Middle frontal gyrus (tissue), 1 donor: Measurements from ENCODE around the gene AMPD3.

Experiments
- DNase-seq: peaks from one replicate; pipeline ENCODE4 v3.0.0-alpha.2; 2015; ENCODE audit warnings: low spot score; ENCODE audit errors: extremely low spot score

The AMPD3 gene

DNA sequence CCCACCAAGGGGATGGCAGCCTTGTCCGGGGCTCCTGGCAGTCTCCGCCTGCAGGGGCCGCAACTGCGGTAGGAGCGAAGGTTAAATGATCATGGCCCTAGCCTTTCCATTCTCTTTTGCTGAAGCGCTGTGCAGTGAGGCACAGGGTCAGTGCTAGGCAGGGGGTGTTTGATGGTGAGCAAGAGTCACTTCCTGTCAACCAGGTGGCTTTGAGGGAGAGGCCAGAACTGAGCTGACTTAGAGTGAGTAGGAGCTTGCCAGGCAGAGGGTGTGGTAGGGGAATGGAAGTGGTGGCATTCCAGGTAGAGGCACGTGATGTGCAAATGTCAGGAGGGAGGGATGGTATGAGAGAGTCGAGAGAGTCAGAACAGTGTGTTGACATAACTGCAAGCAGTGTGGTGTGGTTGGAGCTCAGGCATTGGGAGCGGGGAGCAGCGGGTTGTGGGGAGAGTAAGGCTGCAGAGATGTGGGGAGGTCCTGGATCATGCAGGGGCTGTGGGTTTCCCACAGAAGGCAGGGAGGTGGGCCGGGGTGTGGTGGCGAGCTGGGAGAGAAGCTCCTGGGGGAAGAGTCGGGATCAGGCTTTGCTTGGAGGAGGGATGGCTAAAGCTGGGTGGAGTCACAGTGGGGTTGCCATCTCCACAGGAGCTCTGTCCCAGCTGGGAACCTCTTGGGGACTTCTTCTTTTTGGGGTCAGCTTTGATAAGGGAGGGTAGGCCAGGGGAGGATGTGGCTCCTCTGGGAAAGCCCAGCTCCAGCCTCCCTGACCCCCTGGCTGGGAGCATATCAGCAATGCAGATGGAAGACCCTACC lies 33.3 kb downstream of the AMPD3 start:
- no peak for DNase-seq

DNA sequence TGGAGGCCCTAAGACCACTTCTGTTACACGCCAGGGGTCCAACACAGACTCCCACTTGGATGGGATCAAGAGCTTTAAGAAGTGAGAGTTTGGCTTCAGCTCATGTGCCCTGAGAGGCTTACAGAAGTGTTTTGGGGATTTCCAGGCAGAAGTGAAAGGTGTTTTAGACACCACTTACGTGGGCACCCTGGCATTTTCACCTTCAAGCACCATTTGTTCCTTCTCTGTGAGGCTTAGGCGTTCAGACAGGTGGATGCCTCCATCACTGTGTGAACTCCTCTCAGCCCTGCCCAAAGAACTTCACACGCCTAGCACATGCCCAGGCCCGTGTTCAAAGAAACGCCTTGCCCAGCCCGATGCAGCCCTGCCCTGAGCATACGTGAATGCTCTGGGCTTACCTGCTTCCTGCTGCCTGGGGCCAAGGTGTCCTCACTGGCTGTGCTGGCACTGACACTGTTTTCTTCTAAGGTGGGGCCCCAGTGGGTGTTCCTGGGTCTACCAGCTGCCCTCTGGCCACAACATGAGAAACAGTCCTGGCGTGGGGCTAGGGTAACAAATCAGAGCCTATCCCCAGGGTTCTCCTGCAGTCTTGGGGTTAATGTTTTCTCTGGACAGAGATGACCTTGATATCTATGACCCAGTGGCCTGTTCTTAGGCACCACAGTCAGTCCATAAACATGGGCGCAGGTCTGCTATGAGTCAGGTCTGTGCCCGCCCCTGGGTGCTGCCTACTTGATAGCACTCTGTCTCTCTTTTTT lies 34.0 kb downstream of the AMPD3 start:
- DNase-seq, result no peak

DNA sequence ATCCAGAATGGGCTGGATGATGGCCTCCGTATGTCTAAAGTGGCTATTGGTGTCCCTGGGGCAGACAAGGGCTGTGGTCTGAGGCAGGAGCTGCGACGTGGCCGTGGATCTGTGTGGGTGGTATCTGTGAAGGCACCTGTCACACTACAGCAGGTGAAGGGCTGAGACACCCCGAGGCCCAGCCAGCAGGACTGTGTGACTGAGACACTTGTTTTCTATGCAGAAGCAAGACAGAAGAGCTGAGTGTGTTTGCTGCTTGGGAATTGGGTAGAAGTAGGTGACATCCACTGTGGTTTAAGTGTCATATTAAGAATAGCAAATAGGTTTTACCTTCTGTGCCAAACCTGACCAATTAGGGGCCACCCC lies 35.0 kb downstream of the AMPD3 start:
- no peak for DNase-seq

DNA sequence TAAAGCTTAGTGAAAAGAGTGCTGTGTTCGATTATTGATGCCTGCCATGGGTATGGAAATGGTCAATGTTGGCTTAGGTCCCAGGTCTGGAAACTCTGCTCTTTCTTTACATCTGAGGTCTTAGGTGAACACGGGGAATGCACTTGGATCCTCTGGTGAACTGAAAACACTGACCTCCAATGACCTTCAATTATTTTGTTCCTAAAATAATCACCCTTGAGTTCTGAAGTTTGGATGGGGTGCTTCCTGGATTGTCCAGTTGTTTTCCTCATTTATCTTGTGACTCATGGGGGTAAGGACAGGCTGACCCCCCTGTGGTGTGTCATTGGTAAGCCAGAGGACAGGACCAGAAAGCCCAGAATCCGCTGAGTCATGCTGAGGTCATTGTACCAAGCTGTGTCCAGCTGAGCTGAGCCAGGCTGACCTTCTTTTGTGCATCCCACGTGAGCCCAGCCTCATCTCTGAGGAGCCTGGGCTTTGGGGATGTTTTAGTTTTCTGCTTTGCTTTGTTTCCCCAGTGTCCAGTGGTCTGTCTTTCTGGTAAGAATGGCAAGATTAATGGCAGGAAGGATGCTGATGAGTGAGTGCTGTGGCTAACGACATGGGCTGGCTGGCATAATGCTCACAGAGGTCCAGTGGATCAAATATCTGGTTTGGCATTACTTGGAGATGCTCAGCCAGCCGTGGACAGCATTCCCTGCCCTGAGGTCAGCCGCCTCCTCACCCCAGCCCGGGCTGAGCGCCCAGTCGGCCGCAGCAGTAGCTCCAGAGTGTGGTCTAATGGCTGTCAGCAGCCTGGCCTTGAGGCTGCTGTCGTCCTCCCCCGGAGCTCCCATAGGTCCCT lies 35.6 kb downstream of the AMPD3 start:
- DNase-seq, result no peak

DNA sequence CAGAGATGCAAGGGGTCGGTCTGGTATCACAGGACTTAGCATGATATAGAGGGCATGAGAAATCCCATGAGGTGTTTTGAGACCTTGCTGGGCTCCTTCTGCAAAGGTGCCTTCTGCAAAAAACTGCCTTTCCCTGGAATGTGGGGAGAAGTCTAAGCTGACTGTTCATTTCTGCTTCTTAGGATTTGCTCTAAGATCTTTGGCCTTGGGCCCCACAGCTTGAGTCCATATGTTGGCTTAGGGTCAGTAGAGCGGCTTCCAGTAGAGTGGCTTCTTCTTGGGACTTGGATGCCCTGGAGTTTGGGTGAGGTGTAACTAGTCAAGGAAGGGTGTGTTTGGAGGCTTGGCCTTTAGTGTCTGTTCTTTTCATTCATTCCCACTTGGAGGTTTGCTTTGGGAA lies 37.0 kb downstream of the AMPD3 start:
- DNase-seq, result no peak

DNA sequence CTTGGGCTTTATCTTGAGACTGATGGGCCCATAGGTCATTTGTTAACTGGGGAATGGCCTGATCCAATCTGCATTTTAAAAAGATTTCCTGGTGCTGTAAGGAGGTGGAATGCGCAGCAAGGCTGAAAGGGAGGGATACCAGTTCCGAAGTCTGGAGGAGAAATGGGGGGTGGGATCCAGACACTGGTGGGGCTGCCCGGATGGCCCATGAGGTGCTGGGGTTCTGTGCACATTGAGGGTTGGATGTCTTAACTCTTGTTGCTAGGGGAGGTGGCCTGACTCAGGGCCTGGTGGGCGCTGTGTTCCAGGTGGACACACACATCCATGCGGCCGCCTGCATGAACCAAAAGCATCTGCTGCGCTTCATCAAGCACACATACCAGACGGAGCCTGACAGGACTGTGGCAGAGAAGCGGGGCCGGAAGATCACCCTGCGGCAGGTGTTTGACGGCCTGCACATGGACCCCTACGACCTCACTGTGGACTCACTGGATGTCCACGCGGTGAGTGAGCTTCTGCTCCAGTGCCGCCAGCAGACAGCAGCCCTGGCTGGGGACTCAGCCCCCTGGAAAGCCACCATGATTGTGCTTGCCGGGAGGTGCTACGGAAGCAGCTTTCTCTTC lies 38.1 kb downstream of the AMPD3 start:
- DNase-seq, result no peak

DNA sequence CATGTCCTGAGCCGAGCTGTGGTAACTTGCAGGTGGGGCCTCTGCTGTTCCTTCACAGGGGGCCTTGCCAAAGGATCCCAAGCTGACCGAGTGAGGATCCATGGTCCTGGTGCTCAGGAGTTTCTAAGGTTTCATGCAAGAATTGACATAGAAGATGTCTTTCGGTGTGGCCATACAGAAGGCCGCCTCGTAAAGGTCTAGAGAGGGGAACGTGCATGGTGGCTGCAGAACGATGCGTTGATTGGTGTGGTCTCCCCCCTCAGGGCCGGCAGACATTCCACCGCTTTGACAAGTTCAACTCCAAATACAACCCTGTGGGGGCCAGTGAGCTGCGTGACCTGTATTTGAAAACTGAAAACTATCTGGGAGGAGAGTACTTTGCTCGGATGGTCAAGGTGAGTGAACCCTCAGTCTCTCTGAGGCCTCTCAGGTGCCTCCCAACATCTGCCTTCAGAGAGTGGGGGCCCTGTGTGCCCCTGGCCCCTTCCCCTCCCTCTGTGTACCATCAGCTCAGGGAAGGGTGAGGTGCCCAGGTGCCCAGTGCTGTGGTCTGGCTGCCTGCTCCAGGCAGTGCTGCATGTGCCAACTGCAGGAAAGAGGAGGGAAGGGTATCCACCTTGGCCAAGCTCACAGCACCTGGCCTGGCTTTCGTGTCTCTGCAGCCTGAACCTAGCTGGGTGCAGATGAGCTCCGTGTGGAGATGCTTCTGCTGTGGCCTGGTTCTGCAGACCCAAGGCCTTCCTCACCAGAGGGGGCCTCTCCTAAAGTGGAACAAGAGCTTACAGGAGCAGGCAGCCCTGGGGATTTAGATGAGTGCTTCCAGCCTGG lies 39.8 kb downstream of the AMPD3 start:
- DNase-seq, result no peak

DNA sequence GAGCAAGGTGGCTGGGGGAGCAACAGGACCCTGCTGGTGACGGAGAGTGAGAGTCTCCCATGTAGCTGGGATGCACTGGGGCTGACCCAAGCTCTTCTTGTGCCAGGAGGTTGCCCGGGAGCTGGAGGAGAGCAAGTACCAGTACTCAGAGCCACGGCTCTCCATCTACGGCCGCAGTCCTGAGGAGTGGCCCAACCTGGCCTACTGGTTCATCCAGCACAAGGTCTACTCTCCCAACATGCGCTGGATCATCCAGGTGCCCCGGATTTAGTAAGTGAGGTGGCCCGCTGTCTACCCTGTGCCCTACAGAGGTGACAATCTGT lies 40.4 kb downstream of the AMPD3 start:
- no peak for DNase-seq

DNA sequence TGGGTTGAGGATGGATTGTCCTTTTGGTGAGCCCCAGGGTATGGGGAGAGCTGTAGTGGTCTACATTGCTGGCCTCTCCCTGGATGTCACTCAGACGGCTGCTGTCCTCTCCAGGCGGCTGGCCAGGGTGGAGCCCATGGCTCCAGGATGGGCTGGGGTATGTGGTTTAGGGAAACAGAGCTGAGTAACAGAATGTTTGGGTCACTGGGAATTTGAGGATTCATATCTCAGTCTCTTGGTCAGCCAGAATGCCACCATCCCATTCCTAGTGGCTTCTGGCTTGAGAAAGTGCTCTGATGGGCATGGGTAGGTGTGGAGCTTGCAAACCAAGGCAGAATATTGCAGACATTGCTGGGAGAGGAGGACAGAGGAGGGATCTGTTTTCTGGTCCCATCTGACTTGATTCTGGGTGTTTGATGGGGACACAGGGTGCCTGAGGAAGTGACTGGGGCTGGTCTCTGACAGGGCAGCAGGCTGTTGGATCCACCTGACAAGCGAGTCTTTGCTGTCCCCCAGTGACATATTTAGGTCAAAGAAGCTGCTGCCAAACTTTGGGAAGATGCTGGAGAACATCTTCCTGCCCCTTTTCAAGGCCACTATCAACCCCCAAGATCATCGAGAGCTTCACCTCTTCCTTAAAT lies 41.4 kb downstream of the AMPD3 start:
- DNase-seq, result no peak

DNA sequence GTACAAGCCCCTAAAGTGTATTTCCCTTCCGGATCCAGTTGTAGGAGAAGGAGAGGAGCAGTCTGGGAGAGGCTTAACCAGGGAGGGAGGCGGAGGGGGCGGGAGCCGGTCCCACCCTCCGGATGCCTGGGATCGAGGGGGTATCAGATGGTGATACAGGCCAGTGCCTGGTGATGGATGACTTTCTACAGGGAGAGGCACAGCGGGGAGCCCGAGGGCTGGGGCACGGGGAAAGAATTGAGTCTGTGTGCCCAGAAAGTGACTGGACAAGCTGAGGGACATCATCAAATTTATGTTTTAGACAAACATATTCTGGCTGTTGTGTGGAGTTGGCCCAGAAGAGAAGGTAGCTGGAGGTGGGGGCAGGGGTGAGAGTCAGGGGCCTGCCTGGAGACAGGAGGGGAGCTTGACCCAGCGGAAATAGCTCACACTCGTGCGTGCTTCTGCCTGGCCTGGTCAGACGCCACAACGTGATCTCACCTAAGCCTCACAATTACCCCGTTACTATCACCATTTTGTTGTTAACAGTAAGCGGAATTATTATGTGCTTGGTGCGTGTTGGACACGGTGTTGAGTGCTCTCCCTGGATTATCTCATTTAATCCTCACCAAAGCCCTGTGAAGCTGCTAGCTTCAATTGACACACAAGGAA lies 42.4 kb downstream of the AMPD3 start:
- DNase-seq, result no peak

DNA sequence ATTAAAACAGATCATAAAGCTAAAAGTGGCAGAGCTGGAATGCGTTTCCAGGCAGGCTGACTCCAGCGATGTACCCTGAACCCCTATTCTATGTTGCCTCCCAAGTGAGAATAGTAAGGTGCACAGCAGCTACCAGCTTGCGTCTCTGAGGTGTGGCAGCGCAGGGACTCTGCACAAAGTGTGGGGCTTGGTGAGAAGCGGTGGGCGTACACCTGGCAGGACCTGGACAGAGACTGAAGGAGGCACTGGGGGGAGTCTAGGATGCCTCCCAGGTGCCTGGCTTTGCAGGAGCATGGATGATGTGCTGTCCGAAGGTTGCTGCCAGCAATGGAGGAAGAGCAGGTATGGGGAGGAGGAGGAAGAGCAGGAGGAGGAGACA lies 42.9 kb downstream of the AMPD3 start:
- no peak for DNase-seq

DNA sequence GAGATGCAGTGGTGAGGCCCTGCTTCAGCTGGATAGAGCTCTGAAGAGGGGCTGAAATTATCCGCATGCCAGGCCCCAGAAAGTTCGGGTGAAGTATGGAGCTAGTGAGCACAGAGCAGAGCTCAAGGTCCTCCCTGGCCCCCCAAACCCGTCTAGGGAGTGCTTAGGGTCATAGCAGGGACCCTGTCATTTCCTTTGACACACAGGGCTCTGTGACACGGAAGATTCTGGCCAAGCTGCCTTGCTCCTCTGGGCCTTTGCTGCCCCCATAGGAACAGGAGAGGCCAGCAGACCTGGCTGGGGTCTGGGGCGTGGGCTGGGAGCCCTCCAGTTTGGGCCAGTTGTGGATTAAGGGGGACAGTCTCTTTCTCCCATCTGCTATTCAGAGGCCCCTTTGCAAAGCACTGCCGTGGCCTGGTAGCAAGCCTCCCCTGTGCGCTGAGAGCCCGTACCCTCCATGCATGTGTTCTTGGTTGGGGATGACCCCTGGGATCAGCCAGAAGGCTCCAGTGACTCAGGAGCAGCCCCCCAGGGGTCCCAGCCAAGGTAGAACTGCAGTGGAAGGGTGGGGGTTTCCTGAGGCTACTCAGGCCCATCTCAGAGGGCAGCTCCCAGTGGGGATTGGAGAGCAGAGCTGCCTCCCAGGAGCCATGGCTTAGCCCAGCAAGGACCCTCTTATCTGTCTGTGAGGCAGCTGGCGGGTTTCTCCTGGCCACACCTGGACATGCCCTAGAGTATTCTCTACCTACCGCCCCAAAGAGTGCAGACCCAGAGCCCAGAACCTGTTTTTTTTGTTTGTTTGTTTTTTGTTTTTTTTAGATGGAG lies 43.6 kb downstream of the AMPD3 start:
- DNase-seq, result no peak

DNA sequence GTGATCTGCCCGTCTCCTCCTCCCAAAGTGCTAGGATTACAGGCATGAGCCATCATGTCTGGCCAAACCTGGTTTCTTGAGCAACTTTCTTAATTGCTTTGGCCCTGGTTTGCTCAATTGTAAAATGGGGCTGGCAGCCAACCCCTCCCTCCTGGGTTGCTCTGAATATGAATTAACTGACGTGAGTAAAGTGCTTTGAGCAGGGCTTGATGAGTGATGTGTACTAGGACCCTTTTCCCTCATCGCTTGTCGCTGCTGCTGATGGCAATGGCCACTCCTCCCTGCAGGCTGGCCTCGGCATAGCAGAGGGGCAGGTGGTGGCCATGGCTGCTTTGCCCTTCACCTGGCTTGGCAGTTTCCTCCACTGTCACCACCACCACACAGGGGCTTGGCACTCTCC lies 44.4 kb downstream of the AMPD3 start:
- DNase-seq, result no peak

DNA sequence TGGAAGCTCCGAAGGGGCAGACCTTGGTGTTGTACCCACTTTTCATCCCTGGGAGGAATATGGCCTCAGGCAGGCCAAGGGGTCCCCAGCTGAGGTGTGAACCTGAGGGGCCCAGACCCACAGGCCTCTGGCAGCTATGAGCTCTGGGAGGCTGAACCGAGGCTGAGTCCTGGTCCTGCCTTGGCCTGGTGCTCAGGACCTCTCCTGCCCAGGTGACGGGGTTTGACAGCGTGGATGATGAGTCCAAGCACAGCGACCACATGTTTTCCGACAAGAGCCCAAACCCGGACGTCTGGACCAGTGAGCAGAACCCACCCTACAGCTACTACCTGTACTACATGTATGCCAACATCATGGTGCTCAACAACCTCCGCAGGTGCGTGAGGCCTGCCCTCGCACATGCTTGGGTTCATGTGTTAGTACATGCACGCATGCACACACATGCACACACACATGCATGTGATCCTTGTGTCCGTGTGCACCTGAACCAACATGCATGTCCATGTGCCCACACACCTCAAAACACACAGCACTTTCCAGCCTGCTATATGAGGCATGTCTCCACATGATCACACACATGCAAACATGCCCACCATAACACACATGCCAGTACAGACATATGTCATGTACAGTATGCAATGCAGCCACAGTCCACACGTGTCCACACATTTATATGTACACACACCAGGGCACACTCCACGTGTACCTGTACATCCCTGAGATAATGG lies 45.0 kb downstream of the AMPD3 start:
- DNase-seq, result no peak

DNA sequence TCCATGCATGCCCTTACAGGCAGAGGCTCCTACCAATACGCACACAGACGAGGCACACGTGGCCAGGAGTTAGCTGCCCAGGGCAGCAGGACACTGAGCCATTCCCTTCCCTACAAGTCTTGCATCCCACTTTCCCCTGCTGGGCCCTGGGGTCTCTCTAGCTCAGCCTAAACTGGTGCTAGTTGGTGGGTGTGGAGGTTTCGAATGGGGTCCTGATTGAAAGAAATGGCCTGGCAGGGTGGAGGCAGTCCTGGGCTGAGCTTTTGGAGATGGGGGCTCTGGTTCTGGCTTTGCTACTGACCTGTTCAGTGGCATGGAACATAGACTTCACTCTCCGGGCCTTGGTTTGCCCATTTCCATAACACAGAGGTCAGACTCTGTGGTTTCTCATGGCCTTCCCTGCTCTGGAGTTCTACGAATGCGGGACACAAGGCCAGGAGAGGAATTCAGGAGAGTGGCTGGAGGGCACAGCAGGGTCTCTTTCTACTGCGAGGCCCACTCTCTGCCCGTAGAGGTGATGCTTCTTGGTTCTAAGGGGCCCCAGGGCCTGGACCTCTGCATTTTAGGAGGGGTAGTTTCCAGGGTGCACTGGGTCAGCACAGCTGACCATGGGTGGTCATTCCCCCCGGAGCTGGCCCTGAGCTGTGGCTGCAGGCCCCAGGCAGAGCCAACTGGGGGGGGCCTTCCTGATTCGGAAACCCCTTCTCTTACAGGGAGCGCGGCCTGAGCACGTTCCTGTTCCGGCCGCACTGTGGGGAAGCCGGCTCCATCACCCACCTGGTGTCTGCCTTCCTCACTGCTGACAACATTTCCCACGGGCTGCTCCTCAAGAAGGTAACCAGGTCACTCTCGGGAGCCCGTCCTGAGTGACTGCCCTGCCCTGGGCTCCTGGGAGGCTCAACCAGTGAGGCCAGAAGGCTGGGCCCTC lies 46.0 kb downstream of the AMPD3 start:
- DNase-seq, result no peak

DNA sequence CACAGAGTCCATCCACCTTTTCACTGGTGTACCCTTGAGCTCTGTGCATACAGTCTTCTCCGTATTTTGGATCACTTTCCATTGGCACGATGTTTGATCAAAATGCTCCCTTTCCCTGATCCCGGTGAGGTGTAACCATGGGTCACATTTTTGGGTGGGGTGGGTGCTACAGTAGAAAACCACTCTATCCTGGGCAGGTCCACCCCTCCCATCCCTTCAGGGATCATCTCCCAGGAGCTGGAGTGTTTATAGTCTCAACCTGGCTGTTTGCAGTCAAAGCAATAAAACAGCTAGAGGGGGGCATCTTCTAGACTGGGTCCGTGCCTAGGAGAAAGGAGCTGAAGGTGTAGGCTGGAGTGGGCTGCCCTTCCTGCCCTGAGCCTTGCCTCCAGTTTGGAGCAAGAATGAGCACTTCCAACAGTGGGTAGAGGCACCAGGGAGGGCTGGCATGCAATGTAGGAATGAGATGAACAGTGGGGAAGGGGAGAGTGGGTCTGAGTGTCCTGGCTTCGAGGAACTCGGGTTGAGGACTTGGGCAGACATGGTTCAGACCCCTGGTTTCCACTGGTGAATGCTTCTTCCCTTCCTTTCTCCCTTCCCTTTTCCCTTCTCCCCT lies 47.1 kb downstream of the AMPD3 start:
- DNase-seq, result no peak

DNA sequence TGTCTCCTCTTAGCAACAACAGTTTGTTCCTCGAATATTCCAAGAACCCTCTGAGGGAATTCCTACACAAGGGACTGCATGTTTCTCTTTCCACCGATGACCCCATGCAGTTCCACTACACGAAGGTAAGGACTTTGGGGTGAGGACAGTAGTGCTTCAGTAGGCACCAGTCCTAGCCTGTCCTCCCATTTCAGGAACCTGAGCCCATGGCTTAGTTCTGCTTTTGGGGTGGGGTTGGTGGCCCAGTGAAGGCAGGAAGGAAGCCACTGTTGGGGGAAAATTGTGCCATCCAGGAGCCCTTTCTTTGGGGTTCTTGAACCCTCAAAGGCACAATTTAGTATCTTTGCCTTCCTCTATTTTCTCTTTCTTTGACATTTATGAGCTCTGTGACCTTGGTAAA lies 47.7 kb downstream of the AMPD3 start:
- DNase-seq, result no peak
